Activated naive CD8-positive, alpha-beta T cell treated with anti-CD3 and anti-CD28 coated beads, Interleukin-2, amount 50 U/mL, for 24 hours (primary cell): ENCODE measurements around the gene FOXM1.

ENCODE experiments used
- ATAC-seq: fragments of 150-1000 bp; cut with Tn5 transposase; one replicate; pipeline ENCODE4 v1.10.0; 2021
- DNase-seq: peaks from one replicate; pipeline ENCODE4 v3.0.0; 2021
- H3K27ac Mint-ChIP-seq: one replicate; pipeline ENCODE4 v1.8.0; 2021; ENCODE audit warnings: mild to moderate bottlenecking, mixed read lengths
- H3K27me3 Mint-ChIP-seq: one replicate; pipeline ENCODE4 v1.8.0; 2021; ENCODE audit warnings: mixed read lengths
- H3K36me3 Mint-ChIP-seq: one replicate; pipeline ENCODE4 v1.8.0; 2021; ENCODE audit warnings: low read depth, mixed read lengths
- H3K4me1 Mint-ChIP-seq: one replicate; pipeline ENCODE4 v1.8.0; 2021; ENCODE audit warnings: mixed read lengths
- H3K4me3 Mint-ChIP-seq: one replicate; pipeline ENCODE4 v1.8.0; 2021; ENCODE audit warnings: mild to moderate bottlenecking, moderate library complexity, mixed read lengths
- H3K9me3 Mint-ChIP-seq: one replicate; pipeline ENCODE4 v1.8.0; 2021; ENCODE audit warnings: mixed read lengths

The FOXM1 gene

DNA sequence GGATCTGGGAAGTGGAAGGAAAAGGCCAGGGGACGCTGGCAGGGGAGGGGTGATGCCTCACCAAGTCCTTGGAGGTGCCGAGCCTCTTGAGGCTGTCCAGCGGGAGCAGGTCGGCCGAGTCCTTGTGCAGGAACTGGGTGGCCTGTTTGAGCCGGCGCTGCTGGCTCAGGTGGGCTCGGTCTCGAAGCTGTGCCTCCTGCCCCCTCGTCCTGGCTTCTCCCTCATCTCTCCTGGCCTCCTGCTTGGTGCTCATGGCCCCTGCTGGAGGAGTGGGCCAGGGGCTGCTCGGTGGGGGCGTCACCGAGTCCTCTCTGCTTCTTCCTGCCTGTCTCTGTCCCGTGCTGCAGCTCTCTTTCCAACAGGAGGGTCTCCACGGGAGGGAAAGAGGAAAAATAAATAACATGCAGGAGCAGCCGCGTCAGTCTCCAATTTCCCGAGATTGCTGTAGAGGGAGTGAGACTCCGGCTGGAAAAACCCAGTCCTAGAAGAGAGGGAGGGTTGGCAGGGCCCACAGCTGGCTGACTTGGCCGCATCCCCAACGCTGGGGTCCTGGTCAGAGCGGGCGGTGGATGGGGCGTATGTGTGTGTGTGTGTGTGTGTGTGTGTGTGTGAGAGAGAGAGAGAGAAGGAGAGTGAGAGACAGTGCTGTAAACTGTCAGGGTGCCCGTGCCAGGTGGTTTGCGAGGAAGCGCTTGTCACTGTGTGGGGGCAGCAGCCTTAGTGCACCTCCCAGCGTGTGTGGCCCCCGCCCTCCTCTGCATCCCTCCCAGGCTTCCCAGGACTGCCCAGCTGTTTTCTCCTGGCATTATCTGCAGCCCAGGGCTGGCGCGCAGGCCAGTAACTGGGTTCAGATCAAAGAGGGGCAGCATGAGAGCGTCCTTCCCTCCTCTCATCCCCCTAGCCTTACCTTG is 42.1 kb downstream of the FOXM1 start, which contains the start of gene NRIP2:
TSS of gene NRIP2 (minus strand) at position 455 of the 911 bp plus-strand sequence. CDS start at position 403, 52 bp downstream.
- DNase-seq (no peak), ATAC-seq (peak; percentile 16)
- no peaks in the 10 kb centered on the region for H3K27me3 Mint-ChIP-seq
- H3K27ac Mint-ChIP-seq, result peak within 1 kb of the TSS; percentile 6
- peaks cover 23% of the 10 kb centered on the region for H3K36me3 Mint-ChIP-seq
- H3K9me3 Mint-ChIP-seq, result no peaks in the 10 kb centered on the region
- H3K4me1 Mint-ChIP-seq, result peaks cover 2% of the 10 kb centered on the region
- H3K4me3 Mint-ChIP-seq, result no peak within 1 kb of the TSS

DNA sequence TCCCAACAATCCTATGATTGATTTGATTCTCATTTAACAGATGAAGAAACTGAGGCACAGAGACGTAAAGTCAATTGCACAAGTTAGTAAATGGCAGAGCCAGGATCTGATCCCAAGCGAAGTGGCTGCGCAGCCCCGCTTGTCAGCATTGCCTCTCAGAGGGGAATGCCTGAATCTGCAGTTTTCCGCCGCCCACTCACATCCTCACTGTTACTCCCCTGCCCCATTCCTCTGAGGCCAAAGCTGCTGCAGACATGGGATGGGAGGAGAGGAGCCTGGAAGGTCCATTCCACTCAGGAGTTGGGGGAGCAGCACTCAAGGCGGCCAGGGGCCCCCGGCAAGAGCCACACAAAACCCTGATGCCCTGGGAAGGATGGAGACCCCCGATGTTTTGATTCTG is 43.2 kb downstream of the FOXM1 start:
- no peak overlapping the region for H3K27ac Mint-ChIP-seq
- peaks cover 2% of the 10 kb centered on the region for H3K4me1 Mint-ChIP-seq
- DNase-seq, result no peak
- no peak for ATAC-seq
- peaks cover 23% of the 10 kb centered on the region for H3K36me3 Mint-ChIP-seq
- no peaks in the 10 kb centered on the region for H3K9me3 Mint-ChIP-seq
- H3K4me3 Mint-ChIP-seq, result no peak overlapping the region
- no peaks in the 10 kb centered on the region for H3K27me3 Mint-ChIP-seq

DNA sequence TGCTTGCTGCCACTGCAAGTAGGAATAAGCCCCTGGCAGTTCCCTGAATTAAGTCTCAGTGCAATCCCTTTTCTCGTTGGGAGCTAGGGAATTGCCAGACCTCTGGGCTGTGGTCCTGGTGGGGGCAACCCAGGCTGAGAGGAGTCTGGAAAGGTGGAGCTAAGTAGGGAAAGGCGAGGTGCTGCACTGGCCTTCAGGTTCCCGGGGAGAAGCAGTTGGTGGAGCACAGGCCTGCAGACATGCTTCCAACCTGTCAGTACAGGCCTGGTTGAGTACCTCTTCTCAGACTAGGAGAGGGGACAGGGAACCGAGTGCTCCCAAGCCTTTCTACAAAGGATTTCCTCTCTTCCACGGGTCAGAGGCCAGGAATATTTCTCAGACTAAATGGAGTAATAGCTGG is 43.6 kb downstream of the FOXM1 start:
- H3K4me1 Mint-ChIP-seq, result peaks cover 2% of the 10 kb centered on the region
- no peaks in the 10 kb centered on the region for H3K9me3 Mint-ChIP-seq
- ATAC-seq, result no peak
- no peak overlapping the region for H3K4me3 Mint-ChIP-seq
- no peak overlapping the region for H3K27ac Mint-ChIP-seq
- H3K27me3 Mint-ChIP-seq, result no peaks in the 10 kb centered on the region
- no peak for DNase-seq
- peaks cover 25% of the 10 kb centered on the region for H3K36me3 Mint-ChIP-seq

DNA sequence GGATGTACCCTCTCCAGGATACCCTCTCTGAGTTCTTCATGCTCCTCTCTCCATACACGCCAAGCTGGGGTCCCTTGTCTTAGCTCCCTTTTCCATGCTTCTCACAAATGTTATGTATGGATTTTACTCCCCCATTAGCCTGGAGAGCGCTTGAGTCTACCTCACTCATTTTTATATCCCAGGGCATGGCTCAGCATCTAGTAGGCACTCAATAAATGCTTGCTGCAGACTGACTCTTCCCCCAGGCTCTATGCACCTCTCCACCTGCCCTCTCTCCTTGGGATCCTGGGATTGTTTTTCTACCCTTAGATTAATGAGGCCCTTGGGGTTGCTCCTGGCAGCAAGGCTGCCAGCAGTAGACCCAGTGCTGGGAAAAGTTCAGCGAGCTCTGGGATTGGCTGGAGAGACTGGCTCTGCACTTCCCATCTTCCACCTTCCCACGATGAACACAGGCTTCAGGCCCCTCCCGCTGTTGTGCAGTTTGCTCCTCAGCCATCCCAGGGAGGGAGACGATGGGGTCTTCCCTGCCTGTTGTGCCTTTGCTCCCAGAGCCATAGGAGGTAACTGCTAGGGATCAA is 44.3 kb downstream of the FOXM1 start:
- peaks cover 2% of the 10 kb centered on the region for H3K4me1 Mint-ChIP-seq
- no peaks in the 10 kb centered on the region for H3K27me3 Mint-ChIP-seq
- no peaks in the 10 kb centered on the region for H3K9me3 Mint-ChIP-seq
- H3K4me3 Mint-ChIP-seq, result no peak overlapping the region
- DNase-seq (no peak), ATAC-seq (no peak)
- peaks cover 23% of the 10 kb centered on the region for H3K36me3 Mint-ChIP-seq
- H3K27ac Mint-ChIP-seq, result no peak overlapping the region

DNA sequence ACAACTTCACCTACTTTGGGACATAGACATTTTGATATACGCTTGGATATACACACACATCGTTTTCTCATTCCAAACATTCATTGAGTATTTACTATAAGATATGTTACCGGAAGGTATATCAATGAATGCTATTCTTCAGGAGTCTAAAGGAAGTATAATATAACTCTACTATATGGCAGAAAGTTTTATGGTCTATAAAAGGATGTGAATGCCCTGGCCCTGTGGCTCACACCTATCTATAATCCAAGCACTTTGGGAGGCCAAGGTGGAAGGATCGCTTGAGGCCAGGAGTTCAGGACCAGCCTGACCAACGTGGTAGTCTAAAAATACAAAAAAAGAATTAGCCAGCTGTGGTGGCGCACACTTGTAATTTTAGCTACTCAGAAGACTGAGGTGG is 47.7 kb downstream of the FOXM1 start:
- Mint-ChIP-seq H3K27me3 (no peaks in the 10 kb centered on the region), H3K4me1 (peaks cover 2% of the 10 kb centered on the region), H3K27ac (no peak overlapping the region), H3K4me3 (no peak overlapping the region), H3K9me3 (no peaks in the 10 kb centered on the region), H3K36me3 (peaks cover 29% of the 10 kb centered on the region)
- ATAC-seq (no peak), DNase-seq (no peak)

DNA sequence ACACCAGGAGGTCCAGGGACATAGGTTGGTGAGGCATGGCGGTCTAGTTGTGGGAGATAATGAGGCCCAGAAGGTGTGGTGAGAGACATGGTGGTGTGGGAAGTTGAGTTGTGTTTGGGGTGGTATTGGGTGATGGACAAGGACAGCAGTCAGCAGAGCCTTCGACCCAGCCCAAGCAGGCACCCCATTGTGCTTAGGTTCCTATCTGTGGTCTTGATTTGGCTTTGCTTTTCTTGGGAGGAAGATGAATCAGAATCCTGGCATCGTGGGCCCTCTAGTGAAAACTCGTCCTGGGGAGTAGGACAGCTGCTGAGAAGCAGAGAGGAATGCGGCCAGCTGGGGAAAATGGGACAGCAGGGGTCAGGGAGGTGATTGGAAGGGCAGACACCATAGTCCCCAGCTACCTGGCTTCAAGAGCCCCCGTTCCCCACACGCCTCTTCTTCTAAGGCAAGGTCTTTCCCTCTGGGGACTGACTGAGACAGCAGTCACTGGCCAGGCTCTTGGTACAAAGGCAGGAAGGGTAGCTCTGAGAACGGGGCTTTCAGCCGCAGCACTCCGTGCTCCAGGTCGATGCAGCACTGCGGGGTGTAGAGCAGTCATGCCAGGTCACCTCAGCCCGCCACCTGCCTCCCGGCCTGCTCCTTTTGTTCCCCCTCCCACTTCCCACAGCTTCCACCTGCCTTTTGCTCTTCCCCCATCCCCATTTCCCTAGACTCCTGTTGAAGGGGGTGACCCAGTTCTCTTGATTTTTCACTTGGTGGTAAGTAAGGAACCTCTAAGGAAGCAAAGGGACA is 50.1 kb downstream of the FOXM1 start:
- Mint-ChIP-seq H3K9me3 (no peaks in the 10 kb centered on the region), H3K27ac (no peak overlapping the region), H3K36me3 (peaks cover 43% of the 10 kb centered on the region), H3K4me3 (no peak overlapping the region), H3K4me1 (peaks cover 8% of the 10 kb centered on the region), H3K27me3 (no peaks in the 10 kb centered on the region)
- DNase-seq (no peak), ATAC-seq (no peak)

DNA sequence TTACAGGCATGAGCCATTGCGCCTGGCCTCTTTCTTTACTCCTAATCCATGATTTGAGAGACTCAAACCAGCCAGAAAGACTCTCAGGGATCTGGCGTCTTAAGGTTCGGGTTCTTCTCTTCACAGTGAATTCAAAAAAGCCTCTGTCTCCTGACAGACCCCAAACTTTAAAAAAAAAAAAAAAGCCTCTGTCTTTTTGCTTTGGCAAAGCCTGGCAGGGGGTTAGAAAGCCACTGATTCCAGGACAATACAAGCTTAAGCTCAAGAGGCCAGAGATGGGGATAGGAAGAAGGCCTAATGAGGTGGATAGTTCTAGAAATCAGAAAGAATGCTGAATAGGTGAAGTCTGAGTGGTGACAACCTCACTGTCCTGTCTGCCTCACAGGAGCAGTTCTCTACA is 50.9 kb downstream of the FOXM1 start:
- H3K4me1 Mint-ChIP-seq, result peaks cover 8% of the 10 kb centered on the region
- no peaks in the 10 kb centered on the region for H3K9me3 Mint-ChIP-seq
- H3K36me3 Mint-ChIP-seq, result peaks cover 43% of the 10 kb centered on the region
- ATAC-seq, result no peak
- no peak for DNase-seq
- H3K4me3 Mint-ChIP-seq, result no peak overlapping the region
- H3K27ac Mint-ChIP-seq, result no peak overlapping the region
- no peaks in the 10 kb centered on the region for H3K27me3 Mint-ChIP-seq

DNA sequence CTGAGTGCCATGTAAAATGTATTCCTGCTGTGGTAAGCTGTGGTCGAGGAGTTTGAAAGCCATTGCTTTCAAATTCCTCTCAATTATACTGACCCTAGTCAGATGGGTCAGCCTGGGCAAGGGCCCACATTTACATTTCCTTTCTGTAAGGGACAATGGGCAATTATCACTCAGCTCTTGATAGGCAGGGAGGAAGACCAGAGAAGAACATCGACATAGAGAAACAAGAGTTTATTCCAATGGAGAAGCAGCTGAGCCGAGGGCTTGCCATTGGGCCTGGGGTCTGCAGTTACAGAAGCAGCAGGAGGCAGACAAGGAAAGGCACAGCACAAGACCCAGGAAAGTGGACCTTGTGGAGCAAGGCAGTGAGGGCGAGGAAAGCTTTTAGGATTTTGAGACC is 51.8 kb downstream of the FOXM1 start:
- no peak overlapping the region for H3K4me3 Mint-ChIP-seq
- H3K27me3 Mint-ChIP-seq, result no peaks in the 10 kb centered on the region
- no peak for DNase-seq
- no peaks in the 10 kb centered on the region for H3K9me3 Mint-ChIP-seq
- H3K27ac Mint-ChIP-seq, result no peak overlapping the region
- peaks cover 42% of the 10 kb centered on the region for H3K36me3 Mint-ChIP-seq
- no peak for ATAC-seq
- peaks cover 8% of the 10 kb centered on the region for H3K4me1 Mint-ChIP-seq

DNA sequence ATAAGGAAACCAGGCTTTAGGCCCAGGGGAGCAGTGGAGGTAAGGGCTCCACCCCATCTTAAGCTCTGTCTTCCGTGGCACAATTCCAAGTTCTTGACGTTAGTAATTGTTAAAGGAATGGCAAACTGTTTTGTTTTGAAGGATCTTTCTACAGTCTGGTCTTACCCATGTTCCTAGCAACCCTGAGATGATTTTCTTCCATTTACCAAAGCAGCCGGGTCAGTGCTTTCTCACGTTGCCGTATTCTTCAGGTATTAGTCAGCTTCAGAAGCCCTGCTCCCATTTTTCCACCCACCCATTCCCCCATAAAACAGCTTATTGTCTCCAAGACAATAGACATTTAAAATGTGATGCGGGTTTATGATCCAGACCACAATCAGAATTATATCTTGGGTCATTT is 52.4 kb downstream of the FOXM1 start:
- H3K27ac Mint-ChIP-seq, result no peak overlapping the region
- peaks cover 45% of the 10 kb centered on the region for H3K36me3 Mint-ChIP-seq

DNA sequence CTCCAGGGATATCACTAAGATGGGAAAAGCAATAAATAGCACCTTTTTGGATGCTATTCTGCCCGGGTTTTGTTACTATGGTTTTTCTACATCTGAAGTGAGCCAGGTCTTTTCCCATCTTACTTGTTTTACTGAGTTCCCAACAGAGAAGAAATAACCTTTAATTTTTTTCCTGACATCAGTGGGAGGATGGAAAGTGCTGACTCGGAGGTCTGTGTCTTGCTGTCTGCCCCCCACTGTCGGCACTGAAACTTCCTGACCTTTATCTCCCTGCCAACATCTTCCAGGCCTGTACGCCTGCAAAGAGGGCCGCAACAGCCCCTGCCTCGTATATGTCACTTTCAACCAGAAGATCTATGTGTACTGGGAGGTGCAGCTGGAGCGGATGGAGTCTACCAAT is 53.5 kb downstream of the FOXM1 start:
- Mint-ChIP-seq H3K4me3 (no peak overlapping the region), H3K36me3 (peaks cover 40% of the 10 kb centered on the region), H3K27me3 (no peaks in the 10 kb centered on the region), H3K9me3 (no peaks in the 10 kb centered on the region), H3K4me1 (peaks cover 8% of the 10 kb centered on the region), H3K27ac (no peak overlapping the region)
- no peak for DNase-seq
- ATAC-seq, result no peak

More for the DNA sequence above, 52.4 kb downstream of the FOXM1 start:
- no peak for ATAC-seq
- no peak for DNase-seq
- Mint-ChIP-seq H3K27me3 (no peaks in the 10 kb centered on the region), H3K4me3 (no peak overlapping the region), H3K9me3 (no peaks in the 10 kb centered on the region), H3K4me1 (peaks cover 8% of the 10 kb centered on the region)

DNA sequence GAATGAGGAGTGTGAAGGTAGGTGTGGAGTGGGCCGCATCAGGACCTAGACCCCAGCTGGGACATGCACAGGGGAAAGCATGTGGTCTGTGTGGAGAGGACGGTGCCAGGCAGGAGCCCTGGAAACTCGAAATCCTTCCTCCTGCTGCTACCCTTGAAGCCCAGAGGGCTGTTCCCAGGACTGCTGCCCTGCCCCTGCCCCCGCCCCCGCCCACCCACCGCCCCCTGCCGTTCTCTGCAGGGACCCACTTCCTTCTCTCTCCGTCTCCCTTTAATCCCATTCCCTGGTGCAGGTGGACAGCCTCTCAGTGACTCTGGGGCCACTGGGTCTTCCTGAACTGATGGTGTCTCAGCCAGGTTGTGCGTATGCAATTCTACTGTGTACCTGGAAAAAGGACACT is 56.5 kb downstream of the FOXM1 start:
- no peak for ATAC-seq
- DNase-seq, result no peak
- Mint-ChIP-seq H3K27me3 (no peaks in the 10 kb centered on the region), H3K27ac (no peak overlapping the region), H3K4me1 (peaks cover 16% of the 10 kb centered on the region), H3K4me3 (no peak overlapping the region), H3K36me3 (peaks cover 51% of the 10 kb centered on the region), H3K9me3 (no peaks in the 10 kb centered on the region)

DNA sequence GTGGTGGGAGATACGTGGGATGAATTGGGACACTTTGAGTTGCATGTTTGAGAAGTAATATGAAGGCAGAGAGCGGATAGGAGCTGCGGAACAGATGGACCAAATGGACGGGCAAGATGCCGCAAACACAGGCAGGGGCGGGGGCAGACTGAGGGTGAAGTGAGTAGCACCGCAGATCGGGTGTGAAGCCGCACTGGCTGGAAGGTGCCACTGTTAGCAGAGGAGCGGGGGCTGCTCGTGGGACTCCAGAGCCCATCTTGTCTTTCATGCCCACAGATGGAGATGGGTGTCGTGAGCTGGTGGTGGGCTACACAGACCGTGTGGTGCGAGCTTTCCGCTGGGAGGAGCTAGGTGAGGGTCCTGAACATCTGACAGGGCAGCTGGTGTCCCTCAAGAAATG is 57.2 kb downstream of the FOXM1 start:
- Mint-ChIP-seq H3K9me3 (no peaks in the 10 kb centered on the region), H3K4me3 (no peak overlapping the region), H3K4me1 (peaks cover 21% of the 10 kb centered on the region), H3K27ac (no peak overlapping the region), H3K27me3 (no peaks in the 10 kb centered on the region), H3K36me3 (peaks cover 48% of the 10 kb centered on the region)
- ATAC-seq, result no peak
- DNase-seq, result no peak

DNA sequence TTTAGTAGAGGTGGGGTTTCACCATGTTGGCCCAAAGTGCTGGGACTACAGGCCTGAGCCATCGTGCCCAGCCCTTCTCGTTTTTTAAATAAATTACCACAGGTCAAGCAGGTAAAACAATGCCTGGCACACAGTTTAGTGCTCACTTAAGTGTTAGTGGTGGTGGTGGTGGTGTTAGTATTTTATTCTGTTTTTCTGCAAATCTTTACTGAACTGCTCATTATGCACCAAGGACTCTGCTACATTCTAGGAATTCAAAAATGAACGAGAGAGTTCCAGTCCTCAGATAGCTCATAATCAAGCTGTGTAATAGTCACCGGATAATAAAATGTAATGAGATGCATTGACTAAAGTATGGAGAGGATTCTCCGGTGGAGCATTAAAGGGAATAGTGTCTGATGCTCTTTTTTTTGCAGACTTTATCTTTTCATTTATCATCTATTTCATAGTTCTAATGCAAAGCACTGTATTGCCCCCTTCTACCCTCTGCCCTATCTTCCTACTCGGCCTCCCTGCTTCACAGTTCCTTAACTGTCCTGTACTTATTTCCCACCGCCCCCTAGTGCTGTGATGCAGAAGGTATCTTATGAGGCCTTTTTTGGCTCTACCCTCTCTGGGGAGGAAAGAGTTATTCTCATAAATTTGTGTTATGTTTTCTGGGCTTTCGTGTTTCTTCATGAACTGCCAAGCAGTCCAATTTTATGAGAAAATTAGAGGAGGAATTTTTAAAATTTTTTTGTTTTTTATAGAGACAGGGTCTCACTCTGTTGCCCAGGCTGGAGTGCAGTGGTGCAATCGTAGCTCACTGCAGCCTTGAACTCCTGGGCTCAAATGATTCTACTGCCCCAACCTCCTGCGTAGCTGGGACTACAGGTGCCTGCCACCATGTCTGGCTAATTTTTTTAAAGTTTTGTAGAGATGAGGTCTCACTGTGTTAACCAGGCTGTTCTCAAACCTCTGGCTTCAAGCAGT is 63.5 kb downstream of the FOXM1 start:
- DNase-seq (peak; percentile 58), ATAC-seq (peak; percentile 50)
- Mint-ChIP-seq H3K4me1 (peaks cover 36% of the 10 kb centered on the region), H3K27ac (peak overlapping the region; percentile 100), H3K4me3 (peak overlapping the region; percentile 100), H3K27me3 (no peaks in the 10 kb centered on the region), H3K9me3 (no peaks in the 10 kb centered on the region), H3K36me3 (peaks cover 27% of the 10 kb centered on the region)
